Measurements from ENCODE around the gene MCOLN1.

MCOLN1 gene

GRCh38 chr19:7522072-7522922, at the start of gene MCOLN1:
Gene MCOLN1, plus strand, starts transcription at chr19:7522624. Its CDS starts 127 bp downstream, at chr19:7522751.
- DNase-seq = peak; percentile 99

- DNase-seq = no peak
Measured at GRCh38 chr19:7475665-7476064, 46.8 kb upstream of the MCOLN1 start.

- DNase-seq = no peak
Measured at GRCh38 chr19:7476241-7476640, 46.2 kb upstream of the MCOLN1 start.

GRCh38 chr19:7476777-7477494, 45.5 kb upstream of the MCOLN1 start:
- DNase-seq = no peak

- DNase-seq = no peak
Measured at GRCh38 chr19:7477758-7478157, 44.7 kb upstream of the MCOLN1 start.

- no peak for DNase-seq
Measured at GRCh38 chr19:7478173-7478842, 44.1 kb upstream of the MCOLN1 start.

GRCh38 chr19:7478843-7479227, 43.6 kb upstream of the MCOLN1 start:
- DNase-seq = no peak

GRCh38 chr19:7480222-7480969, 42.0 kb upstream of the MCOLN1 start:
- no peak for DNase-seq

GRCh38 chr19:7480970-7481255, 41.5 kb upstream of the MCOLN1 start:
- DNase-seq = no peak

- no peak for DNase-seq
Measured at GRCh38 chr19:7482584-7483439, 39.6 kb upstream of the MCOLN1 start.

- peak; percentile 27 for DNase-seq
Measured at GRCh38 chr19:7483720-7484201, 38.7 kb upstream of the MCOLN1 start.

- DNase-seq = no peak
Measured at GRCh38 chr19:7486923-7487322, 35.5 kb upstream of the MCOLN1 start.

- peak; percentile 90 for DNase-seq
Measured at GRCh38 chr19:7488736-7489353, 33.6 kb upstream of the MCOLN1 start, which contains the start of gene PEX11G. Gene PEX11G, minus strand, starts transcription at chr19:7489035. Its CDS starts 25 bp downstream, at chr19:7489010.

GRCh38 chr19:7489609-7490044, 32.8 kb upstream of the MCOLN1 start:
- DNase-seq = no peak

- peak; percentile 76 for DNase-seq
Measured at GRCh38 chr19:7492142-7492541, 30.3 kb upstream of the MCOLN1 start.

- no peak for DNase-seq
Measured at GRCh38 chr19:7492558-7492957, 29.9 kb upstream of the MCOLN1 start.

- no peak for DNase-seq
Measured at GRCh38 chr19:7494416-7495098, 27.9 kb upstream of the MCOLN1 start.

GRCh38 chr19:7497292-7497691, 25.1 kb upstream of the MCOLN1 start:
- no peak for DNase-seq

- DNase-seq = no peak
Measured at GRCh38 chr19:7500811-7501450, 21.5 kb upstream of the MCOLN1 start.

GRCh38 chr19:7502552-7502951, 19.9 kb upstream of the MCOLN1 start:
- DNase-seq = no peak

Data from CD4-positive, alpha-beta T cell treated with Interleukin-15 for 1 hour (primary cell).